ENCODE results near the gene HSD17B4. TPM values are rescaled to one million over a fixed set of nuclear protein-coding genes. Genes with fewer than 3 reads are reported as not detected.

The HSD17B4 gene
- total and polyA plus RNA-seq, 9 of the 15 experiments (the other 6 are each of a cell fraction or from before 2014, with no cell fraction given) = 50.6 to 187 (median 94.6) TPM

- TF ChIP-seq E2F5 (CRISPR knock-in tag; IDR thresholded peaks at IDR 0.05) (peak; percentile 76), ZNF444 (CRISPR knock-in tag; IDR thresholded peaks at IDR 0.05) (0 out of 2 replicates have a peak, but pooled peaks have one; percentile 37), CBFA2T2 (conservative IDR thresholded peaks at IDR 0.05) (no peak), ZNF449 (CRISPR knock-in tag; IDR thresholded peaks at IDR 0.05) (no peak), CBX1 (IDR thresholded peaks at IDR 0.05; ENCODE audit: low read depth) (peak; percentile 22; the same call in 1 of the 2 replicates), NEUROD1 (IDR thresholded peaks at IDR 0.05; ENCODE audit: borderline replicate concordance, low read depth, low read length, partially characterized antibody) (no peak), SIN3A (IDR thresholded peaks at IDR 0.05; ENCODE audit: borderline replicate concordance in 2 of 2, control insufficient read depth in 1 of 2, low read depth in 2 of 2, low read length in 2 of 2) (peak in 1 of 2 experiments; percentile 47; a peak in 2 of 4 replicates), ZNF609 (CRISPR knock-in tag; IDR thresholded peaks at IDR 0.05; ENCODE audit: borderline replicate concordance) (0 out of 2 replicates have a peak, but pooled peaks have one; percentile 38), TOE1 (IDR thresholded peaks at IDR 0.05; ENCODE audit: borderline replicate concordance) (no peak), TOE1 (CRISPR knock-in tag; IDR thresholded peaks at IDR 0.05; ENCODE audit: borderline replicate concordance, low read depth) (peak; percentile 70; the same call in 1 of the 2 replicates), STAG1 (CRISPR knock-in tag; IDR thresholded peaks at IDR 0.05; ENCODE audit: borderline replicate concordance) (peak; percentile 10; the same call in 1 of the 2 replicates), RBFOX2 (IDR thresholded peaks at IDR 0.05; ENCODE audit: low read depth, low read length) (peak; percentile 90), KAT7 (CRISPR knock-in tag; IDR thresholded peaks at IDR 0.05; ENCODE audit: borderline replicate concordance) (no peak), MEIS2 (IDR thresholded peaks at IDR 0.05; ENCODE audit: partially characterized antibody) (peak; percentile 49), ZBTB2 (IDR thresholded peaks at IDR 0.05) (peak; percentile 81; the same call in 1 of the 2 replicates), GATA2 (CRISPR knock-in tag; IDR thresholded peaks at IDR 0.05) (peak; percentile 67; the same call in 1 of the 2 replicates), ZNF316 (IDR thresholded peaks at IDR 0.05) (peak; percentile 84), ZNF830 (CRISPR knock-in tag; IDR thresholded peaks at IDR 0.05) (0 out of 2 replicates have a peak, but pooled peaks have one; percentile 62)
Observed at GRCh38 chr5:119452373-119453039, at the start of gene HSD17B4 (continued).
